GM18909 (cell line): ENCODE results near the gene GAS2L1.

ENCODE experiments used
- ATAC-seq: cut with Tn5 transposase; IDR thresholded peaks from one replicate; pipeline ENCODE4 v1.9.1; 2021; ENCODE audit warnings: mild to moderate bottlenecking; ENCODE audit not compliant: unreplicated experiment, poor library complexity

GAS2L1 gene

GRCh38 chr22:29323641-29324040 lies 17.2 kb downstream of the GAS2L1 start:
- ATAC-seq, result no peak

GRCh38 chr22:29325356-29325755 lies 18.9 kb downstream of the GAS2L1 start:
- no peak for ATAC-seq

- ATAC-seq, result no peak
These were observed 19.4 kb downstream of the GAS2L1 start for GRCh38 chr22:29325785-29326315.

GRCh38 chr22:29326481-29326880 lies 20.0 kb downstream of the GAS2L1 start:
- ATAC-seq, result no peak

GRCh38 chr22:29327089-29327764 lies 20.8 kb downstream of the GAS2L1 start:
- no peak for ATAC-seq

- ATAC-seq, result no peak
These were observed 21.6 kb downstream of the GAS2L1 start for GRCh38 chr22:29328055-29328454.

- no peak for ATAC-seq
These were observed 22.4 kb downstream of the GAS2L1 start for GRCh38 chr22:29328566-29329500.

GRCh38 chr22:29329581-29329980 lies 23.1 kb downstream of the GAS2L1 start:
- no peak for ATAC-seq

GRCh38 chr22:29330291-29330690 lies 23.8 kb downstream of the GAS2L1 start:
- ATAC-seq, result no peak

- ATAC-seq, result no peak
These were observed 24.3 kb downstream of the GAS2L1 start for GRCh38 chr22:29330753-29331152.

- ATAC-seq, result no peak
These were observed 24.8 kb downstream of the GAS2L1 start for GRCh38 chr22:29331213-29331612.

GRCh38 chr22:29331658-29332300 lies 25.3 kb downstream of the GAS2L1 start:
- no peak for ATAC-seq

- ATAC-seq, result no peak
These were observed 26.5 kb downstream of the GAS2L1 start for GRCh38 chr22:29332886-29333496.

- ATAC-seq, result no peak
These were observed 27.7 kb downstream of the GAS2L1 start for GRCh38 chr22:29334148-29334547.

- no peak for ATAC-seq
These were observed 28.4 kb downstream of the GAS2L1 start for GRCh38 chr22:29334696-29335344.

- no peak for ATAC-seq
These were observed 29.2 kb downstream of the GAS2L1 start for GRCh38 chr22:29335656-29336055.

GRCh38 chr22:29336751-29337490 lies 30.5 kb downstream of the GAS2L1 start:
- ATAC-seq, result no peak

- ATAC-seq, result no peak
These were observed 31.3 kb downstream of the GAS2L1 start for GRCh38 chr22:29337631-29338284.

- no peak for ATAC-seq
These were observed 31.9 kb downstream of the GAS2L1 start for GRCh38 chr22:29338398-29338797.
